IMR-90 (cell line): ENCODE data around the gene UBR1. TPM values are rescaled to one million over a fixed set of nuclear protein-coding genes. Genes with fewer than 3 reads are reported as not detected.

Experiments used
- ATAC-seq: fragments of 200-7000 bp; cut with Tn5 transposase; 2 replicates; pipeline ENCODE4 v1.9.1; 2020; ENCODE audit warnings: low read depth, mild to moderate bottlenecking, moderate library complexity
- BruUV-seq: library from RNA; stranded (reverse); fragments of 400-500 nt; replicated peaks from 2 replicates; lab custom pipeline; 2021; lab: Mats Ljungman, UMichigan
- CTCF ChIA-PET: fragments of 300-600 bp; formaldehyde crosslinking; extraction: SDS; loops from one replicate; lab custom pipeline; 2021; ENCODE audit warnings: antibody characterized with exemption; lab: Yijun Ruan, JAX
- POLR2A ChIA-PET: fragments of 300-600 bp; sonication (Branson Sonifier 250); formaldehyde crosslinking; loops from one replicate; lab custom pipeline; 2022; ENCODE audit warnings: antibody characterized with exemption; ENCODE audit not compliant: unreplicated experiment; lab: Charles Lee
- DNase-seq: peaks from one replicate; pipeline ENCODE4 v3.0.0; 2013
- H2AFZ ChIP-seq: replicated peaks from 2 replicates; pipeline ENCODE3; 2013; ENCODE audit warnings: low read length, mild to moderate bottlenecking; ENCODE audit not compliant: poor library complexity
- H2AK5ac ChIP-seq: 2 replicates; pipeline ENCODE4 v1.6.1; 2013; ENCODE audit warnings: low read depth, low read length, inconsistent platforms
- H2AK9ac ChIP-seq: replicated peaks from 2 replicates; pipeline ENCODE3; 2013; ENCODE audit warnings: mild to moderate bottlenecking, low read depth, low read length, moderate library complexity; ENCODE audit not compliant: poor library complexity
- H2BK120ac ChIP-seq: 2 replicates; pipeline ENCODE4 v1.6.1; 2013; ENCODE audit warnings: low read depth, low read length, inconsistent platforms
- H2BK15ac ChIP-seq: 3 replicates; pipeline ENCODE4 v1.6.1; 2013; ENCODE audit warnings: low read depth, low read length, inconsistent platforms
- H2BK20ac ChIP-seq: 2 replicates; pipeline ENCODE4 v1.6.1; 2013; ENCODE audit warnings: low read depth, mild to moderate bottlenecking, inconsistent platforms, low read length, moderate library complexity
- H2BK5ac ChIP-seq: 2 replicates; pipeline ENCODE4 v1.6.1; 2013; ENCODE audit warnings: mild to moderate bottlenecking, low read depth, low read length, inconsistent platforms; ENCODE audit not compliant: poor library complexity, severe bottlenecking
- H3K14ac ChIP-seq: replicated peaks from 2 replicates; pipeline ENCODE4 v1.6.1; 2013; ENCODE audit warnings: low read depth, low read length, inconsistent platforms
- H3K18ac ChIP-seq: 2 replicates; pipeline ENCODE4 v1.6.1; 2013; ENCODE audit warnings: low read depth, low read length, control low read depth
- H3K23ac ChIP-seq: 2 replicates; pipeline ENCODE4 v1.6.1; 2013; ENCODE audit warnings: low read depth, low read length, inconsistent platforms
- H3K27ac ChIP-seq: 2 replicates; pipeline ENCODE4 v1.5.1; 2013; ENCODE audit warnings: mild to moderate bottlenecking, control low read depth, low read length; ENCODE audit not compliant: insufficient read depth
- H3K27me3 ChIP-seq: 2 replicates; pipeline ENCODE4 v1.6.1; 2013; ENCODE audit warnings: low read length; ENCODE audit not compliant: control insufficient read depth, insufficient read depth
- H3K36me3 ChIP-seq: 2 replicates; pipeline ENCODE4 v1.6.1; 2013; ENCODE audit warnings: low read length, mixed read lengths; ENCODE audit not compliant: control insufficient read depth, insufficient read depth
- H3K4ac ChIP-seq: 2 replicates; pipeline ENCODE4 v1.6.1; 2013; ENCODE audit warnings: low read depth, low read length, inconsistent platforms
- H3K4me1 ChIP-seq: 2 replicates; pipeline ENCODE4 v1.6.1; 2013; ENCODE audit warnings: low read length, mixed read lengths; ENCODE audit not compliant: control insufficient read depth, insufficient read depth
- H3K4me2 ChIP-seq: 2 replicates; pipeline ENCODE4 v1.6.1; 2013; ENCODE audit warnings: low read depth, mild to moderate bottlenecking, control low read depth, low read length, moderate library complexity
- H3K4me3 ChIP-seq: 2 replicates; pipeline ENCODE4 v1.5.1; 2013; ENCODE audit warnings: low read depth, mild to moderate bottlenecking, control low read depth, low read length, moderate library complexity; ENCODE audit not compliant: insufficient read depth
- H3K56ac ChIP-seq: 2 replicates; pipeline ENCODE4 v1.6.1; 2013; ENCODE audit warnings: low read length, inconsistent platforms; ENCODE audit not compliant: insufficient read depth; ENCODE audit errors: extremely low read depth
- H3K79me1 ChIP-seq, 2 experiments: 2 replicates each; pipeline ENCODE4 v1.6.1; 2013; ENCODE audit warnings: low read length in 2 of 2, inconsistent platforms in 1 of 2, low read depth in 1 of 2
- H3K9ac ChIP-seq: 2 replicates; pipeline ENCODE4 v1.6.1; 2013; ENCODE audit warnings: low read depth, low read length, control low read depth
- H3K9me1 ChIP-seq: 2 replicates; pipeline ENCODE4 v1.6.1; 2013; ENCODE audit warnings: low read length, inconsistent platforms; ENCODE audit not compliant: insufficient read depth
- H3K9me3 ChIP-seq: 2 replicates; pipeline ENCODE4 v1.6.1; 2013; ENCODE audit warnings: low read length; ENCODE audit not compliant: control insufficient read depth, insufficient read depth
- H4K20me1 ChIP-seq: 2 replicates; pipeline ENCODE4 v1.6.1; 2013; ENCODE audit warnings: low read length, inconsistent platforms; ENCODE audit not compliant: insufficient read depth
- H4K5ac ChIP-seq: 2 replicates; pipeline ENCODE4 v1.6.1; 2013; ENCODE audit warnings: mild to moderate bottlenecking, low read depth, low read length, control low read depth
- H4K8ac ChIP-seq, 2 experiments: 2 replicates each; pipeline ENCODE4 v1.6.1; 2013; ENCODE audit warnings: low read depth in 2 of 2, low read length in 2 of 2, control low read depth in 1 of 2, inconsistent platforms in 1 of 2
- H4K91ac ChIP-seq: 2 replicates; pipeline ENCODE4 v1.6.1; 2013; ENCODE audit warnings: low read depth, low read length, inconsistent platforms; ENCODE audit not compliant: insufficient read depth
- BHLHE40 ChIP-seq: fragments of 150-350 bp; IDR thresholded peaks from 2 replicates; pipeline ENCODE4 v1.6.1; 2016; ENCODE audit warnings: mild to moderate bottlenecking, low read depth, low read length
- CEBPB ChIP-seq: IDR thresholded peaks from 2 replicates; pipeline ENCODE4 v1.6.1; 2012; ENCODE audit warnings: low read depth, low read length, improper control_type of control experiment
- CTCF ChIP-seq: conservative IDR thresholded peaks from 2 replicates; pipeline ENCODE4 v1.5.1; 2012; ENCODE audit warnings: mild to moderate bottlenecking, low read depth, low read length, improper control_type of control experiment
- ELK1 ChIP-seq: fragments of 150-350 bp; IDR thresholded peaks from 2 replicates; pipeline ENCODE4 v1.6.1; 2016; ENCODE audit warnings: low read depth, mild to moderate bottlenecking, low read length, moderate library complexity, borderline replicate concordance
- FOS ChIP-seq: fragments of 150-350 bp; IDR thresholded peaks from 2 replicates; pipeline ENCODE4 v1.6.1; 2016; ENCODE audit warnings: low read depth, low read length
- MAFK ChIP-seq: IDR thresholded peaks from 2 replicates; pipeline ENCODE4 v1.6.1; 2012; ENCODE audit warnings: low read depth, low read length, improper control_type of control experiment
- MAZ ChIP-seq: IDR thresholded peaks from 2 replicates; pipeline ENCODE4 v1.6.1; 2012; ENCODE audit warnings: low read depth, mild to moderate bottlenecking, low read length, improper control_type of control experiment, moderate library complexity, borderline replicate concordance
- MXI1 ChIP-seq: IDR thresholded peaks from 2 replicates; pipeline ENCODE4 v1.6.1; 2012; ENCODE audit warnings: low read depth, mild to moderate bottlenecking, low read length, moderate library complexity, borderline replicate concordance
- NFE2L2 ChIP-seq: fragments of 150-350 bp; IDR thresholded peaks from 2 replicates; pipeline ENCODE4 v1.6.1; 2016; ENCODE audit warnings: low read depth, mild to moderate bottlenecking, low read length
- POLR2A ChIP-seq: IDR thresholded peaks from 2 replicates; pipeline ENCODE4 v1.6.1; 2012; ENCODE audit warnings: mild to moderate bottlenecking, low read depth, low read length
- RCOR1 ChIP-seq: IDR thresholded peaks from 2 replicates; pipeline ENCODE4 v1.6.1; 2012; ENCODE audit warnings: mild to moderate bottlenecking, low read length, improper control_type of control experiment; ENCODE audit not compliant: insufficient replicate concordance
- RFX5 ChIP-seq: IDR thresholded peaks from 2 replicates; pipeline ENCODE4 v1.8.0; 2012; ENCODE audit warnings: low read depth, mild to moderate bottlenecking, low read length, moderate library complexity
- SMC3 ChIP-seq: fragments of 150-350 bp; IDR thresholded peaks from 2 replicates; pipeline ENCODE4 v1.6.1; 2016; ENCODE audit warnings: low read depth, mild to moderate bottlenecking, antibody characterized with exemption, low read length, moderate library complexity
- WGBS, 2 experiments: methylation state at CpG; one replicate each; pipeline versions ENCODE4 v1.1.5 to v1.1.7; 2013; ENCODE audit warnings: missing lambda C conversion rate in 2 of 2; ENCODE audit not compliant: insufficient read length in 1 of 2; ENCODE audit errors: extremely low coverage in 2 of 2; 5-methylcytosine and 5-hydroxymethylcytosine counted together
- dilution Hi-C: fragments of 300-500 bp; cut with HindIII; formaldehyde crosslinking; loops from one replicate; pipeline ENCODE4 v1.14.3; 2018; ENCODE audit warnings: low sequenced_read_pairs; ENCODE audit not compliant: unreplicated experiment
- in situ Hi-C: fragments of 300-500 bp; cut with MboI; formaldehyde crosslinking; loops from 3 replicates; pipeline ENCODE4 v1.14.3; 2019; ENCODE audit warnings: low sequenced_read_pairs, inconsistent platforms, mixed read lengths
- intact Hi-C: fragments of 100-400 bp; cut with micrococcal nuclease; formaldehyde crosslinking; loops from 2 replicates; pipeline ENCODE4 v1.10.0; 2022
- polyA plus RNA-seq, 3 experiments: library from polyadenylated mRNA; depleted of rRNA; stranded (reverse); fragments of >200 nt; gene quantifications; 2 replicates each; pipeline ENCODE4 v1.2.3, GENCODE V29; 2012; ENCODE audit warnings: low replicate concordance in 1 of 3
- total RNA-seq: library from RNA; depleted of rRNA; stranded (reverse); fragments of >200 nt; gene quantifications from 2 replicates; pipeline ENCODE4 v1.2.3, GENCODE V29; 2012

UBR1 gene
- total and polyA plus RNA-seq, 2 of the 4 experiments (the other 2 are of a cell fraction): 6.5 to 30.1 TPM

GRCh38 chr15:42931702-42932486 lies 173.9 kb downstream of the UBR1 start:
- no peaks in the 10 kb centered on the region for H3K36me3 ChIP-seq
- H2AK9ac ChIP-seq: no peak overlapping the region
- no peaks in the 10 kb centered on the region for H3K9me3 ChIP-seq
- no peak overlapping the region for H2AK5ac ChIP-seq
- H3K23ac ChIP-seq: no peak overlapping the region
- in situ Hi-C loops: no loop called here
- TF ChIP-seq CTCF: no peak
- no peak for TF ChIP-seq CEBPB
- TF ChIP-seq MAFK: no peak
- TF ChIP-seq POLR2A: no peak
- no peak for TF ChIP-seq MAZ
- no peak for TF ChIP-seq RCOR1
- no peak for TF ChIP-seq MXI1
- no peak for TF ChIP-seq NFE2L2
- TF ChIP-seq ELK1: no peak
- no peak for TF ChIP-seq FOS
- TF ChIP-seq SMC3: no peak
- TF ChIP-seq BHLHE40: no peak
- no peak for TF ChIP-seq RFX5
- WGBS, 2 experiments: no CpG with 5 or more reads among the region's 7 CpGs
- H2BK120ac ChIP-seq: no peak overlapping the region
- H3K9me1 ChIP-seq: 0 out of 2 replicates have a peak, but pooled peaks cover 2% of the 10 kb centered on the region
- no peak overlapping the region for H2BK5ac ChIP-seq
- H3K27ac ChIP-seq: no peak overlapping the region
- H3K27me3 ChIP-seq: no peaks in the 10 kb centered on the region
- ChIA-PET POLR2A (no interaction called here), CTCF (no interaction called here)
- DNase-seq (no peak), ATAC-seq (no peak)
- no peak overlapping the region for H3K4me3 ChIP-seq
- no peak overlapping the region for H3K18ac ChIP-seq
- no peak overlapping the region for H4K91ac ChIP-seq
- H2BK20ac ChIP-seq: no peak overlapping the region
- H4K5ac ChIP-seq: no peak overlapping the region
- H3K4me2 ChIP-seq: no peak overlapping the region
- H3K56ac ChIP-seq: no peak overlapping the region
- dilution Hi-C loops: no loop called here
- H3K9ac ChIP-seq: no peak overlapping the region
- no peak overlapping the region for H3K4ac ChIP-seq
- H3K4me1 ChIP-seq: no peaks in the 10 kb centered on the region
- H4K20me1 ChIP-seq: no peaks in the 10 kb centered on the region
- H3K79me1 ChIP-seq: no peaks in the 10 kb centered on the region
- no peak overlapping the region for H2AFZ ChIP-seq
- no peak overlapping the region for H2BK15ac ChIP-seq
- H3K14ac ChIP-seq: 0 out of 2 replicates have a peak overlapping the region, but pooled peaks have one; percentile 32
- intact Hi-C loops: no loop called here
- no TSS peak for BruUV-seq
- no peak overlapping the region for H4K8ac ChIP-seq
